Hepatocyte (in vitro differentiated cells): ENCODE measurements around the gene PEAR1.

Experiments
- EZH2 ChIP-seq: fragments of 200-600 bp; sonication (generic); IDR thresholded peaks from 2 replicates; pipeline ENCODE4 v1.6.1; 2016; ENCODE audit warnings: antibody characterized with exemption, mild to moderate bottlenecking, borderline replicate concordance
- EZH2phosphoT487 ChIP-seq: fragments of 200-600 bp; sonication (generic); IDR thresholded peaks from one replicate; pipeline ENCODE4 v1.6.1; 2018; ENCODE audit warnings: antibody characterized with exemption, mild to moderate bottlenecking, low read depth, moderate library complexity; ENCODE audit not compliant: unreplicated experiment, severe bottlenecking
- TF ChIP-seq, protein P1 (sequence below): fragments of 200-600 bp; sonication (generic); IDR thresholded peaks from 2 replicates; pipeline ENCODE4 v1.5.1; 2016; ENCODE audit warnings: antibody characterized with exemption, mild to moderate bottlenecking; ENCODE audit not compliant: poor library complexity

DNA sequence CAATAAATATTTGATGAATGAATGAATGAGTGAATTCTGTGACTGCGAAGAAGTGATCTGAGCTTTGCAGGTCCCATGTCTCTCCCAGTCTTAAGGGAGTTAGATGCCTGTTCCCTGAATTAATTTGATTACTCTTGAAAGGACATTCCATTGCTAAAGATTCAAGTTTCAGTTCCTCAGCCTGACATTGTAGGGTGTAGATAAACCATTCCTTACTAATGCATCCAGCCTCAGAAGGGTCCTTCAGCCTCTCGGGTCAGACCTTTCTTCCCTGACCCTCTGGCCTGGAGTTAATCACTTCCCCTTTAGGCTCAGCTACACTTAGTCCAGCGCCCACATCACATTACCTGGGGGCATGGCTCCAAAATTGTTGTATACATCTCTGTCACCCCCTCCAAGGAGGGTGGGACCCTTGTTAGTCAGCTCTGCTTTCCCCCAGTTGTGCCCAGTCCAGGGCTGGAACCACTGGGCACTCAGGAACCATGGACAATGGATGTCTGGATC is 37.2 kb upstream of the PEAR1 start:
- TF ChIP-seq, protein P1, sequence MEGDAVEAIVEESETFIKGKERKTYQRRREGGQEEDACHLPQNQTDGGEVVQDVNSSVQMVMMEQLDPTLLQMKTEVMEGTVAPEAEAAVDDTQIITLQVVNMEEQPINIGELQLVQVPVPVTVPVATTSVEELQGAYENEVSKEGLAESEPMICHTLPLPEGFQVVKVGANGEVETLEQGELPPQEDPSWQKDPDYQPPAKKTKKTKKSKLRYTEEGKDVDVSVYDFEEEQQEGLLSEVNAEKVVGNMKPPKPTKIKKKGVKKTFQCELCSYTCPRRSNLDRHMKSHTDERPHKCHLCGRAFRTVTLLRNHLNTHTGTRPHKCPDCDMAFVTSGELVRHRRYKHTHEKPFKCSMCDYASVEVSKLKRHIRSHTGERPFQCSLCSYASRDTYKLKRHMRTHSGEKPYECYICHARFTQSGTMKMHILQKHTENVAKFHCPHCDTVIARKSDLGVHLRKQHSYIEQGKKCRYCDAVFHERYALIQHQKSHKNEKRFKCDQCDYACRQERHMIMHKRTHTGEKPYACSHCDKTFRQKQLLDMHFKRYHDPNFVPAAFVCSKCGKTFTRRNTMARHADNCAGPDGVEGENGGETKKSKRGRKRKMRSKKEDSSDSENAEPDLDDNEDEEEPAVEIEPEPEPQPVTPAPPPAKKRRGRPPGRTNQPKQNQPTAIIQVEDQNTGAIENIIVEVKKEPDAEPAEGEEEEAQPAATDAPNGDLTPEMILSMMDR = no peak
- no peak for TF ChIP-seq EZH2
- TF ChIP-seq EZH2phosphoT487 = no peak
